ENCODE results near the gene EGFL7. TPM values are rescaled to one million over a fixed set of nuclear protein-coding genes. Genes with fewer than 3 reads are reported as not detected.

EGFL7 gene
- total and polyA plus RNA-seq, 2 of the 8 experiments (the other 6 are each of a cell fraction or from before 2014, with no cell fraction given), result 37.8 to 53.4 TPM

- TF ChIP-seq BACH1 (IDR thresholded peaks at IDR 0.05; ENCODE audit: low read length) (no peak), TBP (IDR thresholded peaks at IDR 0.05; ENCODE audit: low read depth, low read length) (no peak), TAF7 (optimal IDR thresholded peaks at IDR 0.05; ENCODE audit: borderline replicate concordance, low read depth, low read length) (no peak)
Observed at GRCh38 chr9:136673088-136673974, 10.6 kb downstream of the EGFL7 start (continued).
